Measurements from ENCODE around the gene OR5AS1. TPM values are rescaled to one million over a fixed set of nuclear protein-coding genes. Genes with fewer than 3 reads are reported as not detected.

OR5AS1 gene
- total RNA-seq, 1 donor from 2014 or later = not detected

Other genes starting within 250 kb of the OR5AS1 start
- not detected in 2 replicates for gene OR5D14, start 232.1 kb upstream of the OR5AS1 start, total RNA-seq
- gene OR5L1, start 216.3 kb upstream of the OR5AS1 start, total RNA-seq = not detected in 2 replicates
- gene OR5D18, start 208.0 kb upstream of the OR5AS1 start, total RNA-seq = not detected in 2 replicates
- gene OR5L2, start 200.4 kb upstream of the OR5AS1 start, total RNA-seq = not detected in 2 replicates
- not detected in 2 replicates for gene OR5D16, start 188.9 kb upstream of the OR5AS1 start, total RNA-seq
- gene TRIM51, start 144.4 kb upstream of the OR5AS1 start, total RNA-seq = not detected in 2 replicates
- not detected in 2 replicates for gene OR5W2, start 113.1 kb upstream of the OR5AS1 start, total RNA-seq
- not detected in 2 replicates for gene OR5I1, start 91.3 kb upstream of the OR5AS1 start, total RNA-seq
- gene OR10AG1, start 57.7 kb upstream of the OR5AS1 start, total RNA-seq = not detected in 2 replicates
- gene OR5F1, start 33.0 kb upstream of the OR5AS1 start, total RNA-seq = not detected in 2 replicates
- gene OR8I2, start 65.7 kb downstream of the OR5AS1 start, total RNA-seq = not detected in 2 replicates
- gene OR8H2, start 76.0 kb downstream of the OR5AS1 start, total RNA-seq = not detected in 2 replicates
- gene OR8H3, start 94.7 kb downstream of the OR5AS1 start, total RNA-seq = not detected in 2 replicates
- not detected in 2 replicates for gene OR8J3, start 112.5 kb downstream of the OR5AS1 start, total RNA-seq
- gene OR8K5, start 132.7 kb downstream of the OR5AS1 start, total RNA-seq = not detected in 2 replicates
- gene OR5J2, start 149.0 kb downstream of the OR5AS1 start, total RNA-seq = not detected in 2 replicates
- gene OR5T2, start 206.6 kb downstream of the OR5AS1 start, total RNA-seq = not detected in 2 replicates
- gene OR5T3, start 224.6 kb downstream of the OR5AS1 start, total RNA-seq = not detected in 2 replicates
- gene OR5T1, start 246.5 kb downstream of the OR5AS1 start, total RNA-seq = not detected in 2 replicates

All from activated T-helper 1 cell treated with anti-CD3 and anti-CD28 coated beads, Interleukin-12 subunit alpha, Interleukin-12 subunit beta, Interleukin-2, Interleukin-4 antibody, amounts not matched to agents 30 ng/mL and 10 ng/mL and 1 ng/mL, durations not matched to agents 14 hours and 24 hours and 36 hours (primary cell).